ENCODE data around the gene TRIM41. TPM values are rescaled to one million over a fixed set of nuclear protein-coding genes. Genes with fewer than 3 reads are reported as not detected.

TRIM41 gene
- total and polyA plus RNA-seq, 2 experiments from 2014 or later, result 6.2 to 8.7 TPM

GRCh38 chr5:181222630-181223057, 437 bp upstream of the TRIM41 start:
- Histone ChIP-seq H2AFZ (0 out of 2 replicates have a peak overlapping the region, but pooled peaks have one; percentile 24), H3K9me2 (ENCODE audit: insufficient read depth) (no peaks in the 10 kb centered on the region), H3F3A (replicated peaks; ENCODE audit: low read depth) (peaks cover 10% of the 10 kb centered on the region), H3K4me3 (peak overlapping the region; percentile 66), H3K4me2 (peak overlapping the region; percentile 82), H3K27me3 (ENCODE audit: insufficient read depth) (no peaks in the 10 kb centered on the region; the same call in 1 of the 2 replicates), H3K36me3 (ENCODE audit: insufficient read depth) (peaks cover 7% of the 10 kb centered on the region; the same call in 1 of the 2 replicates), H3K4me1 (ENCODE audit: insufficient read depth) (peaks cover 12% of the 10 kb centered on the region; the same call in 1 of the 2 replicates), H3K79me2 (replicated peaks; ENCODE audit: insufficient read depth) (peaks cover 25% of the 10 kb centered on the region), H4K20me1 (replicated peaks; ENCODE audit: insufficient read depth) (no peaks in the 10 kb centered on the region; the same call in 1 of the 2 replicates), H3K27ac (ENCODE audit: low read depth) (no peak overlapping the region)
- H3K4me1 Mint-ChIP-seq, result peaks cover 22% of the 10 kb centered on the region
- peak overlapping the region; percentile 93 for H3K27ac Mint-ChIP-seq
- DNase-seq (ENCODE audit: low spot score) (no peak), ATAC-seq (peak; percentile 2)
- H3K4me3 Mint-ChIP-seq, result peak overlapping the region; percentile 99
- TF ChIP-seq STAT1 (IDR thresholded peaks at IDR 0.05; ENCODE audit: unreplicated experiment) (no peak), EZH2phosphoT487 (IDR thresholded peaks at IDR 0.05; ENCODE audit: unreplicated experiment) (no peak), CREB1 (CRISPR knock-in tag; IDR thresholded peaks at IDR 0.05; ENCODE audit: low read depth) (no peak), JUNB (IDR thresholded peaks at IDR 0.05; ENCODE audit: unreplicated experiment) (no peak), ETS1 (IDR thresholded peaks at IDR 0.05) (no peak)
- H3K27me3 Mint-ChIP-seq (ENCODE audit: insufficient read depth, low read depth, poor library complexity), result peaks cover 56% of the 10 kb centered on the region
- peaks cover 17% of the 10 kb centered on the region; the same call in 2 of the 3 replicates for H3K36me3 Mint-ChIP-seq (ENCODE audit: low read depth)
- peaks cover 16% of the 10 kb centered on the region for H3K9me3 Mint-ChIP-seq

- Histone ChIP-seq H3K27ac (ENCODE audit: low read depth) (peak overlapping the region; percentile 88), H2AFZ (peak overlapping the region; percentile 91), H4K20me1 (replicated peaks; ENCODE audit: insufficient read depth) (no peaks in the 10 kb centered on the region; the same call in 1 of the 2 replicates), H3K4me2 (peak overlapping the region; percentile 82), H3K9me2 (ENCODE audit: insufficient read depth) (no peaks in the 10 kb centered on the region), H3K4me1 (ENCODE audit: insufficient read depth) (peaks cover 10% of the 10 kb centered on the region; the same call in 1 of the 2 replicates), H3K79me2 (replicated peaks; ENCODE audit: insufficient read depth) (peaks cover 25% of the 10 kb centered on the region), H3F3A (replicated peaks; ENCODE audit: low read depth) (peaks cover 8% of the 10 kb centered on the region; the same call in 1 of the 2 replicates), H3K27me3 (ENCODE audit: insufficient read depth) (no peaks in the 10 kb centered on the region), H3K4me3 (peak overlapping the region; percentile 66), H3K36me3 (ENCODE audit: insufficient read depth) (peaks cover 7% of the 10 kb centered on the region; the same call in 1 of the 2 replicates)
- H3K27ac Mint-ChIP-seq, result peak overlapping the region; percentile 97
- H3K27me3 Mint-ChIP-seq (ENCODE audit: insufficient read depth, low read depth, poor library complexity), result peaks cover 44% of the 10 kb centered on the region
- peak; percentile 19 for ATAC-seq
- peak overlapping the region; percentile 99 for H3K4me3 Mint-ChIP-seq
- DNase-seq (ENCODE audit: low spot score), result peak; percentile 94
- H3K4me1 Mint-ChIP-seq, result peaks cover 20% of the 10 kb centered on the region
- TF ChIP-seq POLR2AphosphoS5 (IDR thresholded peaks at IDR 0.05; ENCODE audit: low read depth) (peak; percentile 18; the same call in 1 of the 2 replicates), JUNB (IDR thresholded peaks at IDR 0.05; ENCODE audit: unreplicated experiment) (no peak)
- peaks cover 12% of the 10 kb centered on the region for H3K9me3 Mint-ChIP-seq
- H3K36me3 Mint-ChIP-seq (ENCODE audit: low read depth), result peaks cover 13% of the 10 kb centered on the region; the same call in 2 of the 3 replicates
These were observed 778 bp downstream of the TRIM41 start for GRCh38 chr5:181223729-181224389.

All from GM23338 (cell line).